Heart right ventricle (tissue), 16 donors: ENCODE results near the gene SUGCT. TPM values are rescaled to one million over a fixed set of nuclear protein-coding genes. Genes with fewer than 3 reads are reported as not detected.
"Not testable (repeated sequence)": the region's sequence is repeated elsewhere in the genome, so short reads cannot be mapped to it uniquely, and the experiment has no call there.

Experiments
- ATAC-seq, 8 donors: fragments of 200-7000 bp; cut with Tn5 transposase; one replicate each; pipeline ENCODE4 v1.9.1; 2020; ENCODE audit warnings: mild to moderate bottlenecking in 8 of 8, moderate library complexity in 8 of 8, moderate number of reproducible peaks in 1 of 8
- DNase-seq, 2 donors: peaks; one replicate each; pipeline ENCODE4 v3.0.0-alpha.2; 2020
- H3K27ac ChIP-seq, 10 donors: fragments of 200-600 bp; sonication (generic) in 2 of 10; one replicate each; pipeline versions ENCODE4 v1.5.0 to v1.8.0; 2020 to 2022; ENCODE audit warnings: mild to moderate bottlenecking in 3 of 10
- H3K27me3 ChIP-seq, 7 donors: fragments of 200-600 bp; one replicate each; pipeline ENCODE4 v1.8.0; 2021 to 2022; ENCODE audit warnings: mild to moderate bottlenecking in 2 of 7
- H3K36me3 ChIP-seq, 9 donors: fragments of 200-600 bp; sonication (generic) in 1 of 9; one replicate each; pipeline versions ENCODE4 v1.5.0 to v1.8.0; 2020 to 2022; ENCODE audit warnings: mild to moderate bottlenecking in 2 of 9
- H3K4me1 ChIP-seq, 9 donors: fragments of 200-600 bp; sonication (generic) in 1 of 9; one replicate each; pipeline versions ENCODE4 v1.5.0 to v1.8.0; 2020 to 2022; ENCODE audit warnings: mild to moderate bottlenecking in 4 of 9
- H3K4me3 ChIP-seq, 10 donors: fragments of 200-600 bp; sonication (generic) in 2 of 10; one replicate each; pipeline versions ENCODE4 v1.5.0 to v1.8.0; 2020 to 2022; ENCODE audit warnings: mild to moderate bottlenecking in 7 of 10, moderate library complexity in 2 of 10
- H3K9me3 ChIP-seq, 11 donors: fragments of 200-600 bp in 10 of 11; sonication (generic) in 2 of 11; one replicate each; pipeline versions ENCODE4 v1.5.0 to v1.8.0; 2013 to 2022; ENCODE audit warnings: mild to moderate bottlenecking in 2 of 11, control low read depth in 1 of 11, moderate library complexity in 1 of 11
- CTCF ChIP-seq, 9 donors: fragments of 200-600 bp; sonication (generic) in 2 of 9; IDR thresholded peaks; one replicate each; pipeline versions ENCODE4 v1.5.0 to v1.8.0; 2021 to 2022; ENCODE audit warnings: antibody characterized with exemption in 9 of 9, mild to moderate bottlenecking in 5 of 9, moderate library complexity in 1 of 9
- WGBS, 2 donors: extraction: QIAGEN DNeasy Blood & Tissue Kit; methylation state at CpG; one replicate each; pipeline ENCODE4 v1.1.7; 2013; ENCODE audit warnings: inconsistent platforms in 1 of 2; 5-methylcytosine and 5-hydroxymethylcytosine counted together
- intact Hi-C, 10 donors: fragments of 100-400 bp; cut with DNase I; formaldehyde crosslinking; loops; one replicate each; pipeline versions ENCODE4 v1.11.1 to v1.14.2; 2022
- polyA plus RNA-seq, 2 donors: library from polyadenylated mRNA; stranded (reverse); fragments of 200-250 nt; gene quantifications; one replicate each; pipeline ENCODE4 v1.2.3, GENCODE V29; 2013
- total RNA-seq, 10 donors: library from RNA; stranded (reverse); fragmentation: NEBNext Ultra II Directional in 3 of 10; extraction: Animal tissue kit (Norgen Biotek cat#: 25700) in 3 of 10; gene quantifications; one replicate each; pipeline versions ENCODE4 v1.2.1 to v1.2.4, GENCODE V29; 2021 to 2023
- donor health status: Arrhythmogenic right ventricular cardiomyopathy.
- donor health status: ischemic (EF 13 %, LVEDD 7.1; RV severe dilation, severe dysfunction).
- donor health status: healthy with polysubstance abuse.
- donor health status: DM: no; HTN: yes; CAD: no.
- donor health status: DM: no; HTN: no; CAD: no.
- donor health status: ischemic (EF 25% LVEDD 6.9; RV normal size, moderate dysfunction).
- donor health status: ischemic (EF 25% LVEDD 5.7; RV mildly dilated, moderate dysfunction).
- donor health status: healthy.
- donor health status: DM: yes; HTN: yes; CAD: no.
- donor health status: Ischemic cardiomyopathy.
- donor health status: ischemic (EF 35%, LVEDD 5.7; RV mildly dilated, moderate dysfunction).
- donor health status: nonischemic (EF 11% LVEDD 7.7; RV severe dilation, severe dysfunction).
- donor health status: DM: yes; HTN: yes; CAD: no.
- donor health status: PGD.
- donor health status: ischemic (EF 29% LVEDD 5.4; RV normal size, mild dysfunction).
- donor health status: nonischemic (EF 23%, LVEDD 6.1; RV moderate dilation, normal function).

SUGCT gene
- total and polyA plus RNA-seq, 12 donors = 1.2 to 8.1 (median 6.1) TPM

- ATAC-seq (no peak), DNase-seq (no peak)
- Histone ChIP-seq H3K36me3 (no peaks in the 10 kb centered on the region), H3K4me1 (no peaks in the 10 kb centered on the region), H3K27me3 (no peaks in the 10 kb centered on the region), H3K9me3 (no peaks in the 10 kb centered on the region), H3K27ac (no peak overlapping the region), H3K4me3 (no peak overlapping the region)
- intact Hi-C loops = no loop called here
- 86% methylated on average over 2 of the region's 2 CpGs for WGBS, 2 donors
- TF ChIP-seq CTCF (IDR thresholded peaks at IDR 0.05) = no peak
Measured at GRCh38 chr7:40162516-40162915, 27.7 kb downstream of the SUGCT start.

- ATAC-seq (no peak), DNase-seq (no peak)
- intact Hi-C loops = no loop called here
- Histone ChIP-seq H3K4me3 (no peak overlapping the region), H3K9me3 (no peaks in the 10 kb centered on the region), H3K27ac (no peak overlapping the region), H3K4me1 (no peaks in the 10 kb centered on the region), H3K36me3 (no peaks in the 10 kb centered on the region), H3K27me3 (no peaks in the 10 kb centered on the region)
- no peak for TF ChIP-seq CTCF (IDR thresholded peaks at IDR 0.05)
- 25 to 38% methylated on average over 1 of the region's 1 CpG for WGBS, 2 donors
Measured at GRCh38 chr7:40165216-40165615, 30.4 kb downstream of the SUGCT start.

GRCh38 chr7:40167291-40167690 lies 32.5 kb downstream of the SUGCT start:
- no peak overlapping the region for H3K4me3 ChIP-seq
- no peak for TF ChIP-seq CTCF (IDR thresholded peaks at IDR 0.05)
- no peak overlapping the region for H3K27ac ChIP-seq
- H3K36me3 ChIP-seq = no peaks in the 10 kb centered on the region
- intact Hi-C loops = no loop called here
- H3K9me3 ChIP-seq = no peaks in the 10 kb centered on the region
- 89 to 92% methylated on average over 3 of the region's 3 CpGs for WGBS, 2 donors
- H3K27me3 ChIP-seq = no peaks in the 10 kb centered on the region
- ATAC-seq (no peak), DNase-seq (no peak)
- H3K4me1 ChIP-seq = no peaks in the 10 kb centered on the region

GRCh38 chr7:40168266-40168665 lies 33.5 kb downstream of the SUGCT start:
- H3K9me3 ChIP-seq, DNase-seq, H3K4me1 ChIP-seq, H3K36me3 ChIP-seq, H3K4me3 ChIP-seq, H3K27me3 ChIP-seq, ATAC-seq, H3K27ac ChIP-seq, intact Hi-C loops: not testable (repeated sequence)
- 92 to 95% methylated on average over 3 of the region's 3 CpGs for WGBS, 2 donors

GRCh38 chr7:40173121-40173520 lies 38.3 kb downstream of the SUGCT start:
- intact Hi-C loops, H3K27ac ChIP-seq, H3K36me3 ChIP-seq, H3K27me3 ChIP-seq, H3K9me3 ChIP-seq, H3K4me3 ChIP-seq, DNase-seq, ATAC-seq, H3K4me1 ChIP-seq: not testable (repeated sequence)
- WGBS, 2 donors = 89 to 90% methylated on average over 13 of the region's 13 CpGs

GRCh38 chr7:40175256-40175655 lies 40.5 kb downstream of the SUGCT start:
- intact Hi-C loops, H3K36me3 ChIP-seq, DNase-seq, ATAC-seq, H3K27ac ChIP-seq, H3K27me3 ChIP-seq, H3K9me3 ChIP-seq, H3K4me3 ChIP-seq, H3K4me1 ChIP-seq: not testable (repeated sequence)
- WGBS, 2 donors = 89 to 91% methylated on average over 6 of the region's 6 CpGs
